HT1080 (cell line): Measurements from ENCODE around the gene PRRX1. TPM values are rescaled to one million over a fixed set of nuclear protein-coding genes. Genes with fewer than 3 reads are reported as not detected.

Experiments used
- DNase-seq: peaks from one replicate; pipeline ENCODE4 v3.0.0-alpha.2; 2015; ENCODE audit warnings: low read depth
- total RNA-seq: library from RNA; depleted of rRNA; stranded (reverse); fragments of >200 nt; shearing (Covaris generic); gene quantifications from 2 replicates; pipeline ENCODE4 v1.2.3, GENCODE V29; 2014

The PRRX1 gene
- total RNA-seq, 1 experiment from 2014 or later, result not detected

GRCh38 chr1:170663404-170664092 lies 383 bp upstream of the PRRX1 start:
- DNase-seq, result no peak

GRCh38 chr1:170664828-170665612 lies 1.1 kb downstream of the PRRX1 start:
- DNase-seq, result no peak

GRCh38 chr1:170665629-170666028 lies 1.7 kb downstream of the PRRX1 start:
- no peak for DNase-seq

GRCh38 chr1:170666541-170667254 lies 2.8 kb downstream of the PRRX1 start:
- no peak for DNase-seq

GRCh38 chr1:170668209-170669106 lies 4.5 kb downstream of the PRRX1 start:
- no peak for DNase-seq

GRCh38 chr1:170669107-170669445 lies 5.1 kb downstream of the PRRX1 start:
- no peak for DNase-seq

GRCh38 chr1:170669586-170670530 lies 5.9 kb downstream of the PRRX1 start:
- no peak for DNase-seq

- no peak for DNase-seq
These were observed 7.1 kb downstream of the PRRX1 start for GRCh38 chr1:170670802-170671628.

- no peak for DNase-seq
These were observed 7.7 kb downstream of the PRRX1 start for GRCh38 chr1:170671629-170671963.

- no peak for DNase-seq
These were observed 8.4 kb downstream of the PRRX1 start for GRCh38 chr1:170672316-170672715.

GRCh38 chr1:170674239-170674638 lies 10.3 kb downstream of the PRRX1 start:
- DNase-seq, result no peak

- DNase-seq, result no peak
These were observed 11.1 kb downstream of the PRRX1 start for GRCh38 chr1:170674986-170675385.

GRCh38 chr1:170675865-170676264 lies 11.9 kb downstream of the PRRX1 start:
- no peak for DNase-seq

- no peak for DNase-seq
These were observed 12.7 kb downstream of the PRRX1 start for GRCh38 chr1:170676628-170677027.

- no peak for DNase-seq
These were observed 14.2 kb downstream of the PRRX1 start for GRCh38 chr1:170678027-170678600.

GRCh38 chr1:170680428-170680827 lies 16.5 kb downstream of the PRRX1 start:
- no peak for DNase-seq

- DNase-seq, result peak; percentile 8
These were observed 18.2 kb downstream of the PRRX1 start for GRCh38 chr1:170682169-170682568.

GRCh38 chr1:170682809-170683208 lies 18.9 kb downstream of the PRRX1 start:
- no peak for DNase-seq

GRCh38 chr1:170685166-170685565 lies 21.2 kb downstream of the PRRX1 start:
- peak; percentile 66 for DNase-seq
